ENCODE results near the gene GRPR.
"Not testable (repeated sequence)": the region's sequence is repeated elsewhere in the genome, so short reads cannot be mapped to it uniquely, and the experiment has no call there.

Gene GRPR

DNA sequence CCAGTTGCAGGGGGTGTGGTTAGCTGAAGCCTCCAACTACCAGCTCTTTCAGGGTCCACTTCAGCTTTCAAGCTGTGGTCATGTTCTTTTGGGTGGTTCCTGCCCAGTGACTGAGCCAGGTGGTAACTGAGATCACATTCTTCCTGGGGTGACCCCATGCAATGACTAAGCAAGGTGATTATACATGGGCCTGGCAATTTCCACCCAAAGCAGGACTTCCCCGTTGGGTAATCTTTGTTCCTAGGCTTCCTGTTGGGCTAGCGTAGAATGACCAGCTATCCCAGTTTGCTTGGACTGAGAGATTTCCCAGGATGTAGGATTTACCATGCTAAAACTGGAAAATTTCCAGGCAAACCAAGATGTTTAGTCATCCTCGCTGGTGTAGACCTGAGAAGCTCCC, 25.5 kb downstream of the GRPR start:
- TF ChIP-seq CTCF (IDR thresholded peaks at IDR 0.05) = no peak
- Histone ChIP-seq H3K27ac (no peak overlapping the region), H3K4me3 (ENCODE audit: low read depth in 1 of 2, low read length in 1 of 2) (no peak overlapping the region)

GRCh38 chrX:16155581-16156096, 32.3 kb downstream of the GRPR start:
- Histone ChIP-seq H3K27ac (no peak overlapping the region), H3K9me3 (no peaks in the 10 kb centered on the region), H3K4me3 (ENCODE audit: low read depth in 1 of 2, low read length in 1 of 2) (no peak overlapping the region), H3K4me1 (ENCODE audit: control insufficient read depth in 1 of 2, insufficient read depth in 1 of 2, low read depth in 1 of 2, low read length in 1 of 2) (no peaks in the 10 kb centered on the region), H3K36me3 (no peaks in the 10 kb centered on the region), H3K27me3 (no peaks in the 10 kb centered on the region)
- TF ChIP-seq CTCF (IDR thresholded peaks at IDR 0.05) = no peak

More for the DNA sequence above, 25.5 kb downstream of the GRPR start:
- Histone ChIP-seq H3K9me3 (no peaks in the 10 kb centered on the region), H3K36me3 (no peaks in the 10 kb centered on the region), H3K4me1 (ENCODE audit: control insufficient read depth in 1 of 2, insufficient read depth in 1 of 2, low read depth in 1 of 2, low read length in 1 of 2) (no peaks in the 10 kb centered on the region), H3K27me3 (no peaks in the 10 kb centered on the region)

GRCh38 chrX:16156692-16157331, 33.4 kb downstream of the GRPR start:
- no peak for TF ChIP-seq CTCF (IDR thresholded peaks at IDR 0.05)
- Histone ChIP-seq H3K4me1 (ENCODE audit: control insufficient read depth in 1 of 2, insufficient read depth in 1 of 2, low read depth in 1 of 2, low read length in 1 of 2) (no peaks in the 10 kb centered on the region), H3K9me3 (no peaks in the 10 kb centered on the region), H3K27ac (no peak overlapping the region), H3K27me3 (no peaks in the 10 kb centered on the region), H3K36me3 (no peaks in the 10 kb centered on the region), H3K4me3 (ENCODE audit: low read depth in 1 of 2, low read length in 1 of 2) (no peak overlapping the region)

DNA sequence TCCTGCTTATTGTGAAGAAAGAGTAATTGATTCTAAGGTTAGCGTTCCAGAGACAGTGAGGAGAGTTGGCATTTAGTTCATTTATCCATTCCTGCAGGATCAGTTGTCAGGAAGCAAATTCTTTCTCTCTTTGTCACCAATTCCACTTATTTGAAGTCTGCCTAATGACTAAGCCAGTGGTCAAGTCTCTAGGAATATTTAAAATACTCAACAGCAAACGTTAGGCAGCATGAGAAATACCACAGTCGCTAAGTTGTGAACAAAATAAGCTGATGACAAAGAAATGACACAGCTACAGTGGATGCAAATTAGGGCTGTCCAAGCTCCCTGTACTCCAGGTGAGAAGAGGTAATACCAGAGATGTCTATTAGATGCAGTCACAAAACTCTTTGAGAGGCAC, 37.4 kb downstream of the GRPR start:
- Histone ChIP-seq H3K27ac (no peak overlapping the region), H3K27me3 (no peaks in the 10 kb centered on the region), H3K36me3 (no peaks in the 10 kb centered on the region), H3K4me1 (ENCODE audit: control insufficient read depth in 1 of 2, insufficient read depth in 1 of 2, low read depth in 1 of 2, low read length in 1 of 2) (no peaks in the 10 kb centered on the region), H3K9me3 (no peaks in the 10 kb centered on the region), H3K4me3 (ENCODE audit: low read depth in 1 of 2, low read length in 1 of 2) (no peak overlapping the region)
- TF ChIP-seq CTCF (IDR thresholded peaks at IDR 0.05) = no peak

DNA sequence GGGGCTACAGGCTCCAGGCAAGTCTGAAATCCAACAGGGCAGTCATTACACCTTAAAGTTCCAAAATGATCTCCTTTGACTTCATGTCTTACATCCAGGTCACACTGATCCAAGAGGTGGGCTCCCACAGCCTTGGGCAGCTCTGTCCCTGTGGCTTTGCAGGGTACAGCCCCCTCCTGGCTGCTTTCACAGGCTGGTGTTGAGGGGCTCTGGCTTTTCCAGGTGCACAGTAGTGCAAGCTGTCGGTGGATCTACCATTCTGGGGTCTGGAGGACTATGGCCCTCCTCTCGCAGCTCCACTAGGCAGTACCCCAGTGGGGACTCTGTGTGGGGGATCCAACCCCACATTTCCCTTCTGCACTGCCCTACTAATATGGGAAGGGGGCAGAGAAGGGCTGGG, 37.8 kb downstream of the GRPR start:
- not testable (repeated sequence) for H3K9me3 ChIP-seq; H3K4me1 ChIP-seq (ENCODE audit: control insufficient read depth in 1 of 2, insufficient read depth in 1 of 2, low read depth in 1 of 2, low read length in 1 of 2); H3K27ac ChIP-seq; H3K4me3 ChIP-seq (ENCODE audit: low read depth in 1 of 2, low read length in 1 of 2); H3K36me3 ChIP-seq; H3K27me3 ChIP-seq

GRCh38 chrX:16162391-16162790, 39.0 kb downstream of the GRPR start:
- Histone ChIP-seq H3K9me3 (no peaks in the 10 kb centered on the region), H3K4me1 (ENCODE audit: control insufficient read depth in 1 of 2, insufficient read depth in 1 of 2, low read depth in 1 of 2, low read length in 1 of 2) (no peaks in the 10 kb centered on the region), H3K36me3 (no peaks in the 10 kb centered on the region), H3K27me3 (no peaks in the 10 kb centered on the region), H3K27ac (no peak overlapping the region), H3K4me3 (ENCODE audit: low read depth in 1 of 2, low read length in 1 of 2) (no peak overlapping the region)
- TF ChIP-seq CTCF (IDR thresholded peaks at IDR 0.05) = no peak
